ENCODE data around the gene USO1.

DNA sequence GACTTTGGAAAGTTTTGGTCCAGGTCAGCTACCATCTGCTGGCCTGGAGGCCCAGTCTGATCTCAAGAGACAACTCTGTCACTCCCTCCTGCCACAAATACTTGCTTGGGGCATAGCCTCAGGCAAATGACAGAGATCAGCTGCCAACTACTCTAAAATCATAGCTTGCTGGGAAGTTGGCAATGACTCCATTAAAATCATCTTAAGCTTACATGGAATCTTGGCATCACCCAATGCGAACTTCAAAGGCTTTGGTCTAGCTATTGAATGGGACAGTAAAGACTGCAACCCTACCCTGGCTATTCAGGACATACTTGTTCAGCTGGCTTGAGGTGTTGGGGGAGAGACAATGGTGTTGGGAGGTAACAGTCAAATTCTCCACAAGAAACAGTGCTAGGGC, 7.0 kb upstream of the USO1 start:
- TF ChIP-seq, protein P1, sequence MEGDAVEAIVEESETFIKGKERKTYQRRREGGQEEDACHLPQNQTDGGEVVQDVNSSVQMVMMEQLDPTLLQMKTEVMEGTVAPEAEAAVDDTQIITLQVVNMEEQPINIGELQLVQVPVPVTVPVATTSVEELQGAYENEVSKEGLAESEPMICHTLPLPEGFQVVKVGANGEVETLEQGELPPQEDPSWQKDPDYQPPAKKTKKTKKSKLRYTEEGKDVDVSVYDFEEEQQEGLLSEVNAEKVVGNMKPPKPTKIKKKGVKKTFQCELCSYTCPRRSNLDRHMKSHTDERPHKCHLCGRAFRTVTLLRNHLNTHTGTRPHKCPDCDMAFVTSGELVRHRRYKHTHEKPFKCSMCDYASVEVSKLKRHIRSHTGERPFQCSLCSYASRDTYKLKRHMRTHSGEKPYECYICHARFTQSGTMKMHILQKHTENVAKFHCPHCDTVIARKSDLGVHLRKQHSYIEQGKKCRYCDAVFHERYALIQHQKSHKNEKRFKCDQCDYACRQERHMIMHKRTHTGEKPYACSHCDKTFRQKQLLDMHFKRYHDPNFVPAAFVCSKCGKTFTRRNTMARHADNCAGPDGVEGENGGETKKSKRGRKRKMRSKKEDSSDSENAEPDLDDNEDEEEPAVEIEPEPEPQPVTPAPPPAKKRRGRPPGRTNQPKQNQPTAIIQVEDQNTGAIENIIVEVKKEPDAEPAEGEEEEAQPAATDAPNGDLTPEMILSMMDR (IDR thresholded peaks at IDR 0.05), result no peak
- no peak for TF ChIP-seq POLR2A (IDR thresholded peaks at IDR 0.05)
- no peak for TF ChIP-seq POLR2AphosphoS5 (IDR thresholded peaks at IDR 0.05)

All from prostate gland (tissue), 2 donors.